Measurements from ENCODE around the gene SMTNL2.

DNA sequence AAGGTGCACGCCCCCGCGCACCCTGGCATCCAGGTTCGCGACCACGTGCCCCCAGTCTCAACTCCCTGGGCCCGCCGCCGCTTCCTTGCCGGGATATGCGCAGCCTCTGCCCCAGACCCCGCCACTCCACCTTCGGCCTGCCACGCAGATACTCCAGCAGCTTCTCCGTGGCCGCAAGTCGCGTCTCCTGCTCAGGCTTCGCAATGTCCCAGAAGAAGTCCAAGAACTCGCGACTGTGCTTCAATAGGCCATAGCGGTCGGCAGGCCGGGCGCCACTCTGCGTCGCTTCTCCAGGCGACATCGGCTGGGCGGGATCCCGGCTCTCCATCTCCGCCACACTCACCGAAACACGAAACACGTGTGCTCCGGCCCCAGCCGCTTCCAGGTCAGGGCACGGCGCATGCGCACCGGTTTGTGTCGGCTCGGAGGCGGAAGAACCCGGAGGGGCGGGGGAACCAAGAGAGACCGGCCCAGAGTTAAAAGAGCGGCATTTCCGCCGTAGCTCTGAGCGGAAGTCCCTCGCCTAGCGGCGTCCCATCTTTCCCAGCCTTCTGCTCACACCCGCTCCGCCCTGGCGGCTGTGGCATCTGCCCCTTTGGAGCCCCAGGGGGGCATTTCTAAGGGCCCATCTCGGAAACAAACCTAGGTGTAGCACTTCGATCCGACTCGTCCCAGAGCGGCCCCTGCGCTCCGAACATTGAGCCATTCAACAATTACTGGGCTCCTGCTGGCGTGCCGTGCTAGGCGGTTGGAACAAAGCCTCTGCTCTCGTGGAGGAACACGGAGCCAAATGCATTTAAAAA is 29.1 kb upstream of the SMTNL2 start, which contains the start of gene MYBBP1A:
- TF ChIP-seq, protein P1, sequence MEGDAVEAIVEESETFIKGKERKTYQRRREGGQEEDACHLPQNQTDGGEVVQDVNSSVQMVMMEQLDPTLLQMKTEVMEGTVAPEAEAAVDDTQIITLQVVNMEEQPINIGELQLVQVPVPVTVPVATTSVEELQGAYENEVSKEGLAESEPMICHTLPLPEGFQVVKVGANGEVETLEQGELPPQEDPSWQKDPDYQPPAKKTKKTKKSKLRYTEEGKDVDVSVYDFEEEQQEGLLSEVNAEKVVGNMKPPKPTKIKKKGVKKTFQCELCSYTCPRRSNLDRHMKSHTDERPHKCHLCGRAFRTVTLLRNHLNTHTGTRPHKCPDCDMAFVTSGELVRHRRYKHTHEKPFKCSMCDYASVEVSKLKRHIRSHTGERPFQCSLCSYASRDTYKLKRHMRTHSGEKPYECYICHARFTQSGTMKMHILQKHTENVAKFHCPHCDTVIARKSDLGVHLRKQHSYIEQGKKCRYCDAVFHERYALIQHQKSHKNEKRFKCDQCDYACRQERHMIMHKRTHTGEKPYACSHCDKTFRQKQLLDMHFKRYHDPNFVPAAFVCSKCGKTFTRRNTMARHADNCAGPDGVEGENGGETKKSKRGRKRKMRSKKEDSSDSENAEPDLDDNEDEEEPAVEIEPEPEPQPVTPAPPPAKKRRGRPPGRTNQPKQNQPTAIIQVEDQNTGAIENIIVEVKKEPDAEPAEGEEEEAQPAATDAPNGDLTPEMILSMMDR (IDR thresholded peaks at IDR 0.05; ENCODE audit: low read depth, low read length, poor library complexity, severe bottlenecking): no peak
- TF ChIP-seq EZH2phosphoT487 (IDR thresholded peaks at IDR 0.05; ENCODE audit: borderline replicate concordance, low read length): no peak

Measured in DOHH2 (cell line).